OCI-M2 (cell line): Measurements from ENCODE around the gene PHYH.
"Not testable (repeated sequence)": the region's sequence is repeated elsewhere in the genome, so short reads cannot be mapped to it uniquely, and the experiment has no call there.

Source experiments
- DNase-seq: peaks from one replicate; lab custom pipeline; 2025; ENCODE audit not compliant: unreplicated experiment; lab: John Stamatoyannopoulos, UW

The PHYH gene

GRCh38 chr10:13321576-13321975, 21.7 kb upstream of the PHYH start:
- no peak for DNase-seq

- no peak for DNase-seq
Observed at GRCh38 chr10:13319166-13319565, 19.3 kb upstream of the PHYH start.

GRCh38 chr10:13317474-13317873, 17.6 kb upstream of the PHYH start:
- no peak for DNase-seq

- no peak for DNase-seq
Observed at GRCh38 chr10:13316635-13317311, 16.9 kb upstream of the PHYH start.

GRCh38 chr10:13315361-13315760, 15.5 kb upstream of the PHYH start:
- no peak for DNase-seq

GRCh38 chr10:13311177-13311575, 11.3 kb upstream of the PHYH start:
- no peak for DNase-seq

GRCh38 chr10:13310518-13311176, 10.8 kb upstream of the PHYH start:
- no peak for DNase-seq

GRCh38 chr10:13309792-13310191, 9.9 kb upstream of the PHYH start:
- no peak for DNase-seq

- DNase-seq: no peak
Observed at GRCh38 chr10:13308096-13308495, 8.2 kb upstream of the PHYH start.

- no peak for DNase-seq
Observed at GRCh38 chr10:13306103-13306502, 6.2 kb upstream of the PHYH start.

- DNase-seq: no peak
Observed at GRCh38 chr10:13302821-13303555, 3.1 kb upstream of the PHYH start.

- DNase-seq: no peak
Observed at GRCh38 chr10:13298748-13299436, 972 bp downstream of the PHYH start.

GRCh38 chr10:13296476-13296875, 3.4 kb downstream of the PHYH start:
- DNase-seq: no peak

- no peak for DNase-seq
Observed at GRCh38 chr10:13294784-13295183, 5.1 kb downstream of the PHYH start.

GRCh38 chr10:13291821-13292773, 7.8 kb downstream of the PHYH start:
- DNase-seq: no peak

- no peak for DNase-seq
Observed at GRCh38 chr10:13291061-13291460, 8.8 kb downstream of the PHYH start.

GRCh38 chr10:13284050-13284449, 15.8 kb downstream of the PHYH start:
- no peak for DNase-seq

GRCh38 chr10:13282348-13282747, 17.5 kb downstream of the PHYH start:
- DNase-seq: not testable (repeated sequence)

GRCh38 chr10:13276749-13277365, 23.0 kb downstream of the PHYH start:
- no peak for DNase-seq

GRCh38 chr10:13276146-13276545, 23.7 kb downstream of the PHYH start:
- not testable (repeated sequence) for DNase-seq
